Activated CD8-positive, alpha-beta memory T cell treated with anti-CD3 and anti-CD28 coated beads, Interleukin-2, amount 50 U/mL, for 4 hours (primary cell): ENCODE data around the gene TMEM240.
"Not testable (repeated sequence)": the region's sequence is repeated elsewhere in the genome, so short reads cannot be mapped to it uniquely, and the experiment has no call there.

Experiments
- DNase-seq: peaks from one replicate; pipeline ENCODE4 v3.0.0-alpha.2; 2020

TMEM240 gene

GRCh38 chr1:1540090-1540817, at the start of gene TMEM240:
TSS of gene TMEM240 (minus strand) at chr1:1540624. CDS start at chr1:1540346, 278 bp downstream.
- peak; percentile 59 for DNase-seq

GRCh38 chr1:1583347-1584010, 43.1 kb upstream of the TMEM240 start:
- DNase-seq, result no peak

- no peak for DNase-seq
Measured at GRCh38 chr1:1582585-1583346, 42.3 kb upstream of the TMEM240 start.

DNA sequence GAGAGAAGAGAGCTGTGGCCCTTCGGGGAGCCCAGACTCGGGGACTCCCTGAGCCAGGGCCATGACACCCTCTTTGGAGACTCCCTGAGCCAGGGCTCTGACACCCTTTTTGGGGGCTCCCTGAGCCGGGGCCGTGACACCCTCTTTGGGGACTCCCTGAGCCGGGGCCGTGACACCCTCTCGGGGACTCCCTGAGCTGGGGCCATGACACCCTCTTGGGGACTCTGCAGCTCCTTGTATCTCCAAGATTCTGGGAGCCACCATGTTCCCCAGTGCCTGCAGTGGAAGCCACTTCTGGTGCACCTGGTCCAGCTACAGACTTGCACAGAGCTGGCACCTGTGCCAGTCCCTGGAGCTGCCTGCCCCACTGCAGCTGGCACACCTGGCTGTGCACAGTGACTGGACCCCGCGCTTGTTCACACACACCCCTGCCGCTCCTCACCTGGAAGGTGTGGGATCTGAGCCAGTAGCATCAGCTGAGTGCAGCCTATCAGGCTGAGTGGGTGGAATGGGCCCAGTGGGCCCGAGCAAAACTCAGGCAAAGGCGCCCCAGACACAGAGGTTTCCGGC, 38.0 kb upstream of the TMEM240 start:
- no peak for DNase-seq

DNA sequence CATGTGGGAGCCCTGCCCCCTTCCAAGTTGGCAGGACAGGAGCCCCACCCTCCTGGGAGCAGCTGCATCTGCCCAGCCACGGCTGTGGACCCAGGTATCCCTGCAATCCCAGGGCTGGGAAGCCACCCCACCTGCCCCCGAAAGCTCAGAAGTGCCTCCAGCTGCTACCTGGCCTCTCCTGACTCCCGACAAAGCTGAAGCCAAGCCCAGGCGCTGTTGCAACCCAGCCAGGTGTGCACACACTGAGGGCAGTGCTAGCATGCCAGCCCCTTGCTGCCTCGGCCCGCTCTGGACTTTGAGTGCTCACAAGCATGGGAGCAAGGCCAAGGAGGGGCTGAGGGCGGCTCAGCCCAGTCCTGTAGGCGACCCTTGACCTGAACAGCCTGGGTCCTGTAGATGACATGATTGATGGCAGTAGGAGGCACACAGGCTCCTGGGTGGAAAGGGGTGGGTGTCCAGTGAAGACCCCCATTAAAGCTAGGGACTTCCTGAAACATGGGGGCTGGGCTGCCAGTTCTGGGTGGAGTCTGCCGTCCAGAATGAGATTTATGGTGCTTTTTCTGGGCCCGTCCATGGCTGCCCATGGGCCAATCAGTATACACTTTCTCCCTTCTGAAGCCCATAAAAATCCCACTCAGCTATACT, 37.1 kb upstream of the TMEM240 start:
- no peak for DNase-seq

GRCh38 chr1:1574721-1575537, 34.5 kb upstream of the TMEM240 start, which contains the start of gene SSU72:
TSS of gene SSU72 (minus strand) at chr1:1574863. CDS start at chr1:1574557, 306 bp downstream.
- DNase-seq, result peak; percentile 94

- peak; percentile 70 for DNase-seq
Measured at GRCh38 chr1:1573843-1574720, 33.7 kb upstream of the TMEM240 start.

GRCh38 chr1:1569341-1569740, 28.9 kb upstream of the TMEM240 start:
- no peak for DNase-seq

DNA sequence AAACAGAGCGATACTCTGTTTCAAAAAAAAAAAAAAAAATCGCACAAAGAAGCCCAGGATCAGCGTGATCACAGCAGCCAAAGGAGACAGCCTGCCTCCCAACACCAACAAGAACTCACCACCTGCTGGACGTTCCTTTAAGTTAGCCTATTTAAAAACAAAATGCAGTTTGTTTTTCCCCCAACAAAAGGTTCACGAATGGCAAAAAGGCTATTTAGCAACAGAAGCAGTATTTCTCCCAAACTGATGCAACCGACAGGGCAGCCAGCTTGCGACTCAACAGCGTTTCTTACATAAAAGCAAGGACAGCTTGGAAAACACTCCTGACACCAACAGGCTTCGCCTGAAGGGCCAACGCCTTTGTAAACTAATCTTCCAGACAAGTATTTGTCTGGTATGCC, 27.5 kb upstream of the TMEM240 start:
- DNase-seq, result no peak

DNA sequence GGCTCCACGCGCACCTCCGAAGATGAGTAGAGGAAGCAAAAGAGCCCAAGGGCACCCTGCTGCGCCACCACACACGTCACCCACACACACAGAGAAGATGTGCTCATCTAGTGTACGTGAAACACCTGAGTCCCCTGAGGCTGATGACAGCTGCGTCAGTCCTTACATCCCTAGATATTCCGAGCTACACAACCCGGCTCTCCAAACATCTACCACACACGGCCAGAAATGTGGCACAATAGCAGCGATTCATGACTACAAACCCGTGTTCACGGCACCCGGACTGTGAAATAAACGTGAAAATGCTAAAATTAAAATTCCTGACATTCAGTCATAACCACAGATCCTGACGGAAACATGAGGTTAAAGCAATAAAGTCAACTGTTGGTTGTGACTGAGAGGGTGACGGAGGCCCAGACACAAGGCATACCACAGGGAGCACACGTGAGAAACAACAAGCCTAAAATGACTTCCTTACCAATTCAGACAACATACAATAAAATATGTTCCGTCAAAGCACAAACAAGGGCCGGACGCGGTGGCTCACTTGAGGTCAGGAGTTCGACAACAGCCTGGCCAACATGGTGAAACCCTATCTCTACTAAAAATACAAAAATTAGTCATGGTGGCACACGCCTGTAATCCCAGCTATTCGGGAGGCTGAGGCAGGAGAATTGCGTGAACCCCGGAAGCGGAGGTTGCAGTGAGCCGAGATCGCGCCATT, 26.9 kb upstream of the TMEM240 start:
- DNase-seq, result no peak

- no peak for DNase-seq
Measured at GRCh38 chr1:1565340-1565739, 24.9 kb upstream of the TMEM240 start.

GRCh38 chr1:1564268-1564667, 23.8 kb upstream of the TMEM240 start:
- no peak for DNase-seq

- no peak for DNase-seq
Measured at GRCh38 chr1:1563688-1564087, 23.3 kb upstream of the TMEM240 start.

DNA sequence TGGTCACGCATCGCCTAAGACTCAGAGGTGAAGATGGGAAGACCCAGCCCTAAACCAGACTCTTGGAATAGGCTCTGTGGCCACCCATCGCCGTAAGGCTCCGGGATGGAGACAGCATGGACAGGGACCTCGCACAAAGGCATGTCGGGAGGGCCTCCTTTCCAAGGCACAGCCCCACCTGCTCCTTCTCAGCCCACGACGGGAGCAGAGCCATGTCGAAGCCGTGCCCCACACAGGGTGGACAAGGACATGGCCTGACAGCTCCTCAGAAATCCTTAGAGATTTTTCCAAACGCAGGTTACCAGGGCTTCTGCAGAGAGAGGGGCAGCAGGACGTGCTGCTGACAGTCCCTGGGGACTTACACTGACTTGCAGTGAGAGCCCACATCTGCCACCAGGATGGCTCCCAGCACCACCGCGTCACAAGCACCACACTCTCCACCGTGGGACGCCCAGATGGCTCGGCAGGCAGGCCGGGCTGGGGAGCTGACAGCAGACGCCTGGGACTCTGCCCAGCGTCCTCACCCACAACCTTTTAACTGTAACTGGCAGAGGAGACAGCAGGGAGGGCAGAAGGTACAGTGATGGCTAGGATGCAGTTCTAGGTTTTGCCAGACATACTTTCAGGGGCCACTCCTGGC, 22.3 kb upstream of the TMEM240 start:
- DNase-seq, result no peak

DNA sequence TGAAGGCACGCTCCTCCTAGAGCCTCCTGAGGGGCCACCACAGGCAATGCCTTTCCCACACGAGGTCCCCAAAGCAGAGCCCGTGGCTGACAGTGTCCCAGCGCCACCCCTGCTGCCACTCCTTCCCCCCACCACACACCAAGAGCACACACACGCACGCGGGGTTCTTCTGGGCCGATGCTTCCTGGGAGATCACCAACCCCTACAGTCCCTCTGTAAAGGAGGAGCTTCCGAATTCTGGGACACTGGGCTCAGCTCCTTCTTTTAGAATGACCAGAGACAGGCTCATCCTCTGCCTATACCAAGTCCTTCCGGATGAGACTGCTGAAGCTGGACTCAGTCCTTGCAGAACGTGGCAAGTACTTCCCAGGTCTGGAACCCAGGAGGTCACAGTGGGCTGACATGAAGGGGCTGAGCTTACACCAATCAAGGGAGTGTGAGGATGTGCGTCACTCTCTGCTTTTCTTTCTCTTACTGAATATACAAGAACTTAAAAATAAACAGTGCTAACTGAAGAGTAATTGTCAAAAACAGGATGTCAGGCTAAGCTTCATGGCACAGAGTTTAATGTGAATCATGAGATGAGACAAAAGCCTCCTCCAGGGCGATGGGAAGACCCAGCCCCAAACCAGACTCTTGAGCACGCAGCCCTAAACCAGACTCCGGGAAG, 21.5 kb upstream of the TMEM240 start:
- no peak for DNase-seq

DNA sequence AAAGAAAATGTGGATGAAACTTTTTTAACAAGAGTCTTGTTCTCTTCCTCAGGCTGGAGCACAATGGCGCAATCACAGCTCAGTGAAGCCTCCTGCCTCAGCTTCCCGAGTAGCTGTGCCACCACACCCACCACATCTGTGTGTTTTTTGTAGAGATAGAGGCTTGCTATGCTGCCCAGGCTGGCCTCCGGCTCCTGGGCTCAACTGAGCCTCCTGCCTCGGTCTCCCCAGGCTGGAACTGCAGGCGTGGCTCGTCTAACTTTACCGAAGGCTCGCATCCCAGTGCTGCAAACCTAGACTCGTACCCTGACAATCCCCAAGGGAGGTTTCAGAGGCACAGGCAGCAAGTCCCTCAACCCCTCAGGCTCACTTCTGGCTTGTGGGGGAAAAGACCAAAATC, 19.8 kb upstream of the TMEM240 start:
- no peak for DNase-seq

- no peak for DNase-seq
Measured at GRCh38 chr1:1559066-1559465, 18.6 kb upstream of the TMEM240 start.

GRCh38 chr1:1558591-1558990, 18.2 kb upstream of the TMEM240 start:
- no peak for DNase-seq

DNA sequence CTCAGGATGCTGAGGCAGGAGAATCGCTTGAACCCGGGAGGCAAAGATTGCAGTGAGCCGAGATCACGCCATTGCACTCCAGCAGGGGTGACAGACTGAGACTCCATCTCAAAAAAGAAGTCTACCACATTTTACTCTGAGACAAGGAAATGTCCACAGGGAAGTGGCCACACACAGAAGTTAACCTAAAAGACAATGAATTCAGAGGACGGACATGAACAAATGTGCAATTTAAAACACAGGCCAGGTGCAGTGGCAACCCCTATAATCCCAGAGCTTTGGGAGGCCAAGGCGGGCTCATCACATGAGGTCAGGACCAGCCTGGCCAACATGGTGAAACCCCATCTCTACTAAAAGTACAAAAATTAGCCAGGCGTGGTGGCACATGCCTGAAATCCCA, 17.3 kb upstream of the TMEM240 start:
- not testable (repeated sequence) for DNase-seq
